A549 (cell line): ENCODE results near the gene SLC12A8. TPM values are rescaled to one million over a fixed set of nuclear protein-coding genes. Genes with fewer than 3 reads are reported as not detected.

Experiments used
- ATAC-seq, 2 experiments: fragments of 200-7000 bp in 1 of 2; fragments of >200 bp in 1 of 2; cut with Nextera tagmentation in 1 of 2; cut with Tn5 transposase in 1 of 2; 3 replicates each; pipeline versions ENCODE4 v1.8.0 to v1.9.1; 2018 to 2020; ENCODE audit warnings: mild to moderate bottlenecking in 1 of 2, moderate library complexity in 1 of 2
- CTCF ChIA-PET: fragments of 300-600 bp; sonication (Branson Sonifier 250); formaldehyde crosslinking; extraction: SDS; loops from one replicate; lab custom pipeline; 2021; ENCODE audit warnings: antibody characterized with exemption, inconsistent platforms; lab: Yijun Ruan, JAX
- POLR2A ChIA-PET: fragments of 350-600 bp; formaldehyde crosslinking; extraction: SDS; loops from one replicate; lab custom pipeline; 2021; ENCODE audit warnings: antibody characterized with exemption, inconsistent platforms; lab: Yijun Ruan, JAX
- DNase-seq, 2 experiments: peaks; one replicate each; pipeline versions ENCODE4 v3.0.0 to v3.0.0-alpha.2; 2011 to 2016; ENCODE audit warnings: low read depth in 1 of 2, low spot score in 1 of 2
- FAIRE-seq: peaks from 2 replicates; lab custom pipeline; 2011; peaks lifted over from hg19 to GRCh38; lab: Jason Lieb, UNC
- H3K27ac ChIP-seq, 2 experiments: fragments of >200 bp; sonication (Bioruptor Twin); formaldehyde crosslinking; 3 replicates each; pipeline ENCODE4 v1.5.1; 2016 to 2017
- H3K4me1 ChIP-seq: fragments of >200 bp; sonication (Bioruptor Twin); formaldehyde crosslinking; 3 replicates; pipeline ENCODE4 v1.6.1; 2016
- H3K4me2 ChIP-seq: fragments of >200 bp; sonication (Bioruptor Twin); formaldehyde crosslinking; 3 replicates; pipeline ENCODE4 v1.6.1; 2016
- H3K4me3 ChIP-seq: fragments of >200 bp; sonication (Bioruptor Twin); formaldehyde crosslinking; 3 replicates; pipeline ENCODE4 v1.5.1; 2016
- H3K9me3 ChIP-seq: fragments of >200 bp; sonication (Bioruptor Twin); formaldehyde crosslinking; 3 replicates; pipeline ENCODE4 v1.6.1; 2016
- CBX8 ChIP-seq: fragments of 200-600 bp; sonication (generic); IDR thresholded peaks from 2 replicates; pipeline ENCODE4 v1.6.1; 2016
- CHD4 ChIP-seq: fragments of 200-600 bp; sonication (generic); IDR thresholded peaks from 2 replicates; pipeline ENCODE4 v1.6.1; 2016; ENCODE audit warnings: antibody characterized with exemption, mild to moderate bottlenecking, borderline replicate concordance
- FOSL2 ChIP-seq, 2 experiments: fragments of 450-650 bp in 1 of 2; fragments of >200 bp in 1 of 2; sonication (Bioruptor Twin) in 1 of 2; formaldehyde crosslinking; IDR thresholded peaks; 2 replicates each; pipeline versions ENCODE4 v1.5.0 to v1.6.1; 2016 to 2020; ENCODE audit warnings: mild to moderate bottlenecking in 1 of 2, moderate library complexity in 1 of 2
- HOXA7 ChIP-seq: fragments of 250-450 bp; sonication (Bioruptor Pico); IDR thresholded peaks from 2 replicates; pipeline ENCODE4 v1.5.0; 2020; ENCODE audit warnings: mild to moderate bottlenecking, moderate library complexity
- HOXB13 ChIP-seq: fragments of 250-450 bp; sonication (Bioruptor Pico); IDR thresholded peaks from 2 replicates; pipeline ENCODE4 v1.5.0; 2020; ENCODE audit warnings: low read depth, mild to moderate bottlenecking, moderate library complexity
- KDM1A ChIP-seq: fragments of 200-600 bp; sonication (generic); IDR thresholded peaks from 2 replicates; pipeline ENCODE4 v1.6.1; 2016; ENCODE audit warnings: low read depth, mild to moderate bottlenecking
- KDM5A ChIP-seq: fragments of 200-600 bp; sonication (generic); IDR thresholded peaks from 2 replicates; pipeline ENCODE4 v1.6.1; 2016; ENCODE audit warnings: antibody characterized with exemption, mild to moderate bottlenecking
- MAFK ChIP-seq: fragments of 450-650 bp; IDR thresholded peaks from 2 replicates; pipeline ENCODE4 v1.6.1; 2014; ENCODE audit not compliant: partially characterized antibody
- NR3C1 ChIP-seq: fragments of >200 bp; sonication (Bioruptor Twin); formaldehyde crosslinking; IDR thresholded peaks from 3 replicates; pipeline ENCODE4 v1.6.1; 2017
- PBX3 ChIP-seq: IDR thresholded peaks from 2 replicates; pipeline ENCODE4 v1.6.1; 2012
- PHF8 ChIP-seq: fragments of 200-600 bp; sonication (generic); IDR thresholded peaks from 2 replicates; pipeline ENCODE4 v1.6.1; 2016; ENCODE audit warnings: low read depth, mild to moderate bottlenecking, antibody characterized with exemption, moderate library complexity, borderline replicate concordance
- RAD21 ChIP-seq, 2 experiments: fragments of >200 bp in 1 of 2; sonication (Bioruptor Twin) in 1 of 2; formaldehyde crosslinking in 1 of 2; IDR thresholded peaks in 1 of 2; conservative IDR thresholded peaks in 1 of 2; 2 replicates in 1 of 2; 3 replicates in 1 of 2; pipeline ENCODE4 v1.6.1; 2012 to 2018; ENCODE audit warnings: inconsistent platforms in 1 of 2
- ZC3H11A ChIP-seq: fragments of 450-650 bp; IDR thresholded peaks from 2 replicates; pipeline ENCODE4 v1.6.1; 2014; ENCODE audit warnings: antibody characterized with exemption, mild to moderate bottlenecking
- ZFP36 ChIP-seq: fragments of 450-650 bp; IDR thresholded peaks from 2 replicates; pipeline ENCODE4 v1.6.1; 2014; ENCODE audit warnings: borderline replicate concordance; ENCODE audit not compliant: partially characterized antibody
- ZNF302 ChIP-seq: fragments of 250-450 bp; sonication (Bioruptor Pico); IDR thresholded peaks from 2 replicates; pipeline ENCODE4 v1.9.0; 2021; ENCODE audit warnings: inconsistent platforms, mild to moderate bottlenecking, moderate library complexity
- WGBS: methylation state at CpG from one replicate; pipeline ENCODE4 v1.1.6; 2017; ENCODE audit errors: missing lambda C conversion rate; 5-methylcytosine and 5-hydroxymethylcytosine counted together
- polyA plus RNA-seq, 4 experiments: library from polyadenylated mRNA; depleted of rRNA in 3 of 4; stranded (reverse); fragments of >200 nt; fragmentation: RNase III in 1 of 4; extraction: RNeasy Plus Mini Kit Qiagen cat#74134 plus additional on column Dnase treatment in 1 of 4; gene quantifications; 2 replicates in 3 of 4; 3 replicates in 1 of 4; pipeline ENCODE4 v1.2.3, GENCODE V29; 2011 to 2017
- TF ChIP-seq, protein P1 (sequence below): fragments of >200 bp; sonication (Bioruptor Twin); formaldehyde crosslinking; IDR thresholded peaks from 3 replicates; pipeline ENCODE4 v1.5.1; 2016
- TF ChIP-seq, protein P2 (sequence below): fragments of 250-450 bp; sonication (Bioruptor Pico); IDR thresholded peaks from 2 replicates; pipeline ENCODE4 v1.5.0; 2020; ENCODE audit warnings: low read depth, mild to moderate bottlenecking, moderate library complexity
- TF ChIP-seq, protein P3 (sequence below): IDR thresholded peaks from 2 replicates; pipeline ENCODE4 v1.6.1; 2012; ENCODE audit warnings: low read depth, borderline replicate concordance
- TF ChIP-seq, protein P4 (sequence below): IDR thresholded peaks from 2 replicates; pipeline ENCODE4 v1.6.1; 2012

Gene SLC12A8
- polyA plus RNA-seq, 2 of the 4 experiments (the other 2 are of a cell fraction), result 1.1 to 4.2 TPM

DNA sequence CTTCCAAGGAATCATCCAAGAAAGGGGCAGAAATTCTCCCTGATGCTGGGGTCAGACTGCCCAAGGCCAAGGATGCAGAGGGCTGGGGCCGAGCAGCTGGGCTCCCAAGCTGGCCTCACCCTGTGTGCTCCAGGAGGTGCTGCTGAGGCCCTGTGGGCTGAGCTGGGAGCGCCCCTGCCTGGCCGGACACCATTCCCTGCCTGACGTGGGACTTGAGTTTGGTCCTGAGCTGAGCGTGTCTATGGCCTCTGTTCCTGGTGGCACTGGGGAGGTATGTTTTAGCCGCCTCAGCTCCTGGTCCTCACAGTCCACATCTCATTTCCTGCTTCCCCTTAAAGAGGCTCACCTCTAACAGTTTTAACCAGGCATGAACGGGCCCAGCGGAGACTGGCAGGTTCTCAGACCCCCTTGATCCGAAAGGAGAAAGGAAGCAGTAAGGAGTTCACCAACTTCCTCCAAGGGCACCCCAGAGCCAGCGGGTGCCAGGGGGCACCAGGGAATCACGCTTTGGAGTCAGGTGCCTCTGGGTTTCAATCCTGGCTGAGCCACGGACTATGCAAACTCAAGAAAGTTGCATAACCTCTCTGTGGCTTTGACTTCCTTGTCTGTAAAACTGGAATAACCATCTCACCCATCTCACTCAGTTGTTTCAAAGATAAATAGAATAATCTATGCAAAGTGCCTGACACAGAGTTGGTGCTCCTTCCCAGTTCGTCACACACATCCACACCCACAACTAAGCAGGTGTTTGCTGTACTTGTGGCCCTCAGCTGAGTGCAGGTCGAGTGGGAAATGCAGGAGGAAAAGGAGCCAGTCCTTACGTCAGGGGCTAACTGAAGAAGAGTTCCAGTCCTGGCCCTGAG lies 48.6 kb downstream of the SLC12A8 start:
- FAIRE-seq, result no peak
- Histone ChIP-seq H3K27ac (no peak overlapping the region; a peak in 1 of 6 replicates), H3K9me3 (no peaks in the 10 kb centered on the region), H3K4me3 (no peak overlapping the region), H3K4me1 (no peaks in the 10 kb centered on the region), H3K4me2 (no peak overlapping the region)
- peak in 1 of 2 experiments; percentile 27 for DNase-seq
- 74% methylated on average over 11 of the region's 15 CpGs for WGBS
- POLR2A ChIA-PET, result no interaction called here
- ATAC-seq, result peak; percentile 77 to 83; a peak in 5 of 6 replicates
- CTCF ChIA-PET, result interaction anchor here (0.9 to 1.7 kb wide), 6 partner anchors 7 to 236 kb away, joined by 3 to 5 read pairs (median 3); no protein-coding TSS in a partner anchor
- TF ChIP-seq, protein P1, sequence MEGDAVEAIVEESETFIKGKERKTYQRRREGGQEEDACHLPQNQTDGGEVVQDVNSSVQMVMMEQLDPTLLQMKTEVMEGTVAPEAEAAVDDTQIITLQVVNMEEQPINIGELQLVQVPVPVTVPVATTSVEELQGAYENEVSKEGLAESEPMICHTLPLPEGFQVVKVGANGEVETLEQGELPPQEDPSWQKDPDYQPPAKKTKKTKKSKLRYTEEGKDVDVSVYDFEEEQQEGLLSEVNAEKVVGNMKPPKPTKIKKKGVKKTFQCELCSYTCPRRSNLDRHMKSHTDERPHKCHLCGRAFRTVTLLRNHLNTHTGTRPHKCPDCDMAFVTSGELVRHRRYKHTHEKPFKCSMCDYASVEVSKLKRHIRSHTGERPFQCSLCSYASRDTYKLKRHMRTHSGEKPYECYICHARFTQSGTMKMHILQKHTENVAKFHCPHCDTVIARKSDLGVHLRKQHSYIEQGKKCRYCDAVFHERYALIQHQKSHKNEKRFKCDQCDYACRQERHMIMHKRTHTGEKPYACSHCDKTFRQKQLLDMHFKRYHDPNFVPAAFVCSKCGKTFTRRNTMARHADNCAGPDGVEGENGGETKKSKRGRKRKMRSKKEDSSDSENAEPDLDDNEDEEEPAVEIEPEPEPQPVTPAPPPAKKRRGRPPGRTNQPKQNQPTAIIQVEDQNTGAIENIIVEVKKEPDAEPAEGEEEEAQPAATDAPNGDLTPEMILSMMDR, result peak; percentile 11; the same call in 1 of the 3 replicates
- TF ChIP-seq KDM5A (no peak), RAD21 (conservative IDR thresholded peaks at IDR 0.05 in 1 of 2, IDR thresholded peaks at IDR 0.05 in 1 of 2) (peak; percentile 39 to 58; a peak in 4 of 5 replicates)
- TF ChIP-seq, protein P2, sequence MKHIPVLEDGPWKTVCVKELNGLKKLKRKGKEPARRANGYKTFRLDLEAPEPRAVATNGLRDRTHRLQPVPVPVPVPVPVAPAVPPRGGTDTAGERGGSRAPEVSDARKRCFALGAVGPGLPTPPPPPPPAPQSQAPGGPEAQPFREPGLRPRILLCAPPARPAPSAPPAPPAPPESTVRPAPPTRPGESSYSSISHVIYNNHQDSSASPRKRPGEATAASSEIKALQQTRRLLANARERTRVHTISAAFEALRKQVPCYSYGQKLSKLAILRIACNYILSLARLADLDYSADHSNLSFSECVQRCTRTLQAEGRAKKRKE (CRISPR knock-in tag), result no peak

DNA sequence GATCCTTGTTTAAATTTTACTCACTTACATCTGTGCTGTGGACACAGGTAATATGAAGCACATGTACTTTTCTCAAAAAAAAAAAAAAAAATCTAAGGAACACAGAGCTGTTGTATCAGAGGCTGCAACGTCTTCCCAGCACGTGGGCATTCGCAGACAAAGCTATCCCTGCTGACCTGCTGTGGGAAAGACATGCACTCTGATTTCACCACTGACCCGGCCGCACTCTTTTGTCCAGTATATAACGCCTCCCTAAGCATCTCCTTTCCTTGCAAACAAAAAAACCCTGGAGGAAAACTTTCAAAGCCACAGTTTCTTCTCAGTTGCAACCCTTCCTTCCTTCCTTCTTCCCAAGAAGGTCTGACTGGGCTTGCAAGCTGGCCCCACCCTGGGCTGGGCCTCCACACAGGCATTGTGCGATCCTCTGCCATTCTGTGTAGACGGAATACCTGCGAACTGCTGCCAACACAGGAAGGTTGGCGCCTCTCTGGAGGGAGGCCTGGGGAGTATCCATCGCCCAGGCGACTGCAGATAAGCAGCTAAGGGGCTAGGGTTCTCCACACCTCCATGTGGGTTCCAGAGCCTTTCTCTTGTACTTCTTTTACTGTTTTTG lies 50.8 kb downstream of the SLC12A8 start:
- H3K4me1 ChIP-seq, result no peaks in the 10 kb centered on the region
- ChIA-PET POLR2A (interaction anchor here (0.6 to 0.7 kb wide), 2 partner anchors 82 to 196 kb away, joined by 3 to 5 read pairs; no protein-coding TSS in a partner anchor), CTCF (interaction anchor here (1.1 kb wide), 1 partner anchor 11 kb away, joined by 4 read pairs; no protein-coding TSS in a partner anchor)
- no peaks in the 10 kb centered on the region for H3K9me3 ChIP-seq
- 84% methylated on average over 12 of the region's 12 CpGs for WGBS
- H3K4me2 ChIP-seq, result no peak overlapping the region
- DNase-seq, result no peak
- H3K27ac ChIP-seq, result no peak overlapping the region
- ATAC-seq, result no peak
- no peak for FAIRE-seq
- no peak overlapping the region for H3K4me3 ChIP-seq
- TF ChIP-seq PHF8 (no peak), HOXB13 (CRISPR knock-in tag) (no peak), HOXA7 (no peak), FOSL2 (IDR thresholded peaks at IDR 0.05) (no peak), FOSL2 (CRISPR knock-in tag; IDR thresholded peaks at IDR 0.05) (no peak), NR3C1 (no peak), ZC3H11A (no peak), ZFP36 (no peak), ZNF302 (no peak), CHD4 (no peak), CBX8 (no peak), MAFK (no peak), PBX3 (no peak), KDM1A (no peak)
- TF ChIP-seq, protein P1, result no peak
- TF ChIP-seq, protein P2 (CRISPR knock-in tag), result no peak
- TF ChIP-seq, protein P3, sequence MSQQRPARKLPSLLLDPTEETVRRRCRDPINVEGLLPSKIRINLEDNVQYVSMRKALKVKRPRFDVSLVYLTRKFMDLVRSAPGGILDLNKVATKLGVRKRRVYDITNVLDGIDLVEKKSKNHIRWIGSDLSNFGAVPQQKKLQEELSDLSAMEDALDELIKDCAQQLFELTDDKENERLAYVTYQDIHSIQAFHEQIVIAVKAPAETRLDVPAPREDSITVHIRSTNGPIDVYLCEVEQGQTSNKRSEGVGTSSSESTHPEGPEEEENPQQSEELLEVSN, result no peak
- TF ChIP-seq, protein P4, sequence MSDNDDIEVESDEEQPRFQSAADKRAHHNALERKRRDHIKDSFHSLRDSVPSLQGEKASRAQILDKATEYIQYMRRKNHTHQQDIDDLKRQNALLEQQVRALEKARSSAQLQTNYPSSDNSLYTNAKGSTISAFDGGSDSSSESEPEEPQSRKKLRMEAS, result no peak
